Stimulated activated naive CD4-positive, alpha-beta T cell (primary cell): ENCODE data around the gene RPUSD2.

ENCODE experiments used
- DNase-seq, 6 experiments: peaks; one replicate each; lab custom pipeline; 2025; lab: John Stamatoyannopoulos, UW

RPUSD2 gene

DNA sequence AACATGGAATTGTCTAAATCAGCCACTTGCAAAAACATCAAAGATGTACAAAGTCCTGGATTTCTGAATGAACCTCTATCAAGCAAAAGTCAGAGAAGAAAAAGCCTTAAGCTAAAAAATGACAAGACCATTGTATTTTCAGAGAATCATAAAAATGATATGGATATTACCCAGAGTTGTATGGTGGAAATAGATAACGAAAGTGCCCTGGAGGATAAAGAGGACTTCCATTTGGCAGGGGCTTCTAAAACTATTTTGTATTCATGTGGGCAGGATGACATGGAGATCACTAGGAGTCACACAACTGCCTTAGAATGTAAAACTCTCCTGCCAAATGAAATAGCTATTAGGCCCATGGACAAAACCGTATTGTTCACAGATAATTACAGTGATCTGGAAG, 54.3 kb downstream of the RPUSD2 start:
- DNase-seq = no peak
